ENCODE data around the gene ST8SIA4. TPM values are rescaled to one million over a fixed set of nuclear protein-coding genes. Genes with fewer than 3 reads are reported as not detected.

ST8SIA4 gene
- total RNA-seq, 1 experiment from 2014 or later: not detected

- H3K36me3 Mint-ChIP-seq (ENCODE audit: insufficient read depth in 1 of 3, low read depth in 3 of 3): no peaks in the 10 kb centered on the region
Observed at GRCh38 chr5:100854591-100854990, 48.5 kb downstream of the ST8SIA4 start.

More at GRCh38 chr5:100854591-100854990, 48.5 kb downstream of the ST8SIA4 start:
- no peak overlapping the region for H3K4me3 Mint-ChIP-seq
- H3K27me3 Mint-ChIP-seq (ENCODE audit: low read depth): no peaks in the 10 kb centered on the region
- Histone ChIP-seq H2BK120ac (ENCODE audit: low read depth, low read length, poor library complexity, severe bottlenecking) (no peak overlapping the region), H4K91ac (ENCODE audit: insufficient read length, low read depth, low read length) (no peak overlapping the region), H3K27ac (ENCODE audit: insufficient read length, low read depth, low read length) (no peak overlapping the region), H2BK15ac (ENCODE audit: low read depth, low read length) (no peak overlapping the region), H2BK5ac (ENCODE audit: insufficient read length, low read length) (no peak overlapping the region), H3K4me1 (ENCODE audit: insufficient read depth, low read length) (no peaks in the 10 kb centered on the region), H3K4me2 (ENCODE audit: insufficient read depth, insufficient read length, low read length) (no peak overlapping the region), H2BK20ac (ENCODE audit: low read depth, low read length, poor library complexity, severe bottlenecking) (no peak overlapping the region), H4K5ac (ENCODE audit: insufficient read length, low read depth, low read length) (no peak overlapping the region), H3K23ac (ENCODE audit: insufficient read length, low read depth, low read length) (no peak overlapping the region), H3K9ac (ENCODE audit: extremely low read depth, insufficient read length, low read length) (no peak overlapping the region), H3K9me3 (ENCODE audit: control insufficient read depth, low read depth, low read length) (no peaks in the 10 kb centered on the region), H3K79me2 (ENCODE audit: insufficient read depth, low read length) (no peaks in the 10 kb centered on the region), H2AK5ac (ENCODE audit: insufficient read length, low read length) (no peak overlapping the region), H3T11ph (ENCODE audit: low read length) (no peak overlapping the region), H2BK12ac (ENCODE audit: insufficient read length, low read depth, low read length) (no peak overlapping the region), H3K79me1 (ENCODE audit: insufficient read depth, low read depth, low read length, poor library complexity, severe bottlenecking) (no peaks in the 10 kb centered on the region), H4K20me1 (ENCODE audit: control insufficient read depth, insufficient read depth, insufficient read length) (no peaks in the 10 kb centered on the region), H3K56ac (ENCODE audit: insufficient read length, low read depth, low read length) (no peak overlapping the region), H3K23me2 (ENCODE audit: insufficient read length, low read depth, low read length, poor library complexity, severe bottlenecking) (no peaks in the 10 kb centered on the region), H3K14ac (ENCODE audit: insufficient read depth, low read length) (no peak overlapping the region), H3K4ac (ENCODE audit: low read depth, low read length) (no peak overlapping the region), H3K27me3 (ENCODE audit: insufficient read depth, low read length) (no peaks in the 10 kb centered on the region), H3K18ac (ENCODE audit: insufficient read length, low read depth, low read length) (no peak overlapping the region), H2AFZ (ENCODE audit: low read length) (no peak overlapping the region), H4K8ac (replicated peaks; ENCODE audit: insufficient read length, low read depth, low read length) (no peak overlapping the region)
- no peak overlapping the region for H3K27ac Mint-ChIP-seq
- DNase-seq: no peak
- H3K9me3 Mint-ChIP-seq: no peaks in the 10 kb centered on the region
- no peak for TF ChIP-seq CTCF (conservative IDR thresholded peaks at IDR 0.05)
- H3K4me1 Mint-ChIP-seq: no peaks in the 10 kb centered on the region
